ENCODE measurements around the gene COL3A1. TPM values are rescaled to one million over a fixed set of nuclear protein-coding genes. Genes with fewer than 3 reads are reported as not detected.

Gene COL3A1
- total RNA-seq, 1 donor from 2014 or later, result 12.5 TPM

DNA sequence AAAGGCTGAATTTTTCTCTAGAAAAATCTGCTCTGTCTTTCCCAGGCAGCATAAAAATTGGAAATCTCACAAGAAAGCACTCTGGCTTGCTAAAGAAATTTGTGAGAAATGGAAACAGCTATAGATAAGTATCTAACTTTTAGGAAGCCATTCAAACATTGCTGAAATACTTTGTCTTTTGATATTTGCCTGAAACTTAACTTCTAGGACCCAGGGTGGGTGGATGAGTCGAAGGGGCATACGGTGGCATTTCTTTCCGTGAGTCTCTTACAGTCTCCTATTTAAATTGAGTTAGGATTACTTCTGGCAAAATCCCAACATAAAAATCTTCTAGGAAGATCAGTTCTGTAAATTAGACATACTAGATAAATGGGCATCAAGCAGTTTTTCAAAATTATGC is 532 bp upstream of the COL3A1 start:
- DNase-seq (ENCODE audit: low read depth), result no peak
- no peak overlapping the region for H3K4me3 ChIP-seq (ENCODE audit: low read depth, low read length)
- TF ChIP-seq CTCF (conservative IDR thresholded peaks at IDR 0.05; ENCODE audit: low read depth, low read length), result no peak

GRCh38 chr2:188975497-188976102 is 1.4 kb downstream of the COL3A1 start:
- no peak overlapping the region for H3K4me3 ChIP-seq (ENCODE audit: low read depth, low read length)
- no peak for DNase-seq (ENCODE audit: low read depth)
- TF ChIP-seq CTCF (conservative IDR thresholded peaks at IDR 0.05; ENCODE audit: low read depth, low read length), result no peak

- no peak overlapping the region for H3K4me3 ChIP-seq (ENCODE audit: low read depth, low read length)
- no peak for DNase-seq (ENCODE audit: low read depth)
- TF ChIP-seq CTCF (conservative IDR thresholded peaks at IDR 0.05; ENCODE audit: low read depth, low read length), result peak; percentile 23
These were observed 2.5 kb downstream of the COL3A1 start for GRCh38 chr2:188976545-188977268.

DNA sequence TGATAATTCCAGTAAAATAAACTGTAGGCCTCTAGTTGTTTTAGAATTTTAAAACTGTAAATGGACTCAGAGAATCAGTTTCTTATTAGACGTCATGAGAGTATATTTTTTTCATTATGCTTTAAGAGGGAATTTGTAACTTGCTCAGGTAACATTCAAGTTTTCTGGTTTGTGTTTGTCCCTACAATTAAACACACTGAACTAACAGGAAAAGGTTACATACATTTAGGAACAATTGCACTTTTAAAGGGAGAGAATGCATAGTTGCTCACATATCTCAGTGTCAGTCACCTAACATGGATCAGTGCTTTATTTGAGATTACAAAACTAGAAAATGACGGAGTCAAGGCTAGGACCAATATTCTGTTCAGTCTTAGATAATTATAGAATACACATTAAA is 3.1 kb downstream of the COL3A1 start:
- no peak for DNase-seq (ENCODE audit: low read depth)

DNA sequence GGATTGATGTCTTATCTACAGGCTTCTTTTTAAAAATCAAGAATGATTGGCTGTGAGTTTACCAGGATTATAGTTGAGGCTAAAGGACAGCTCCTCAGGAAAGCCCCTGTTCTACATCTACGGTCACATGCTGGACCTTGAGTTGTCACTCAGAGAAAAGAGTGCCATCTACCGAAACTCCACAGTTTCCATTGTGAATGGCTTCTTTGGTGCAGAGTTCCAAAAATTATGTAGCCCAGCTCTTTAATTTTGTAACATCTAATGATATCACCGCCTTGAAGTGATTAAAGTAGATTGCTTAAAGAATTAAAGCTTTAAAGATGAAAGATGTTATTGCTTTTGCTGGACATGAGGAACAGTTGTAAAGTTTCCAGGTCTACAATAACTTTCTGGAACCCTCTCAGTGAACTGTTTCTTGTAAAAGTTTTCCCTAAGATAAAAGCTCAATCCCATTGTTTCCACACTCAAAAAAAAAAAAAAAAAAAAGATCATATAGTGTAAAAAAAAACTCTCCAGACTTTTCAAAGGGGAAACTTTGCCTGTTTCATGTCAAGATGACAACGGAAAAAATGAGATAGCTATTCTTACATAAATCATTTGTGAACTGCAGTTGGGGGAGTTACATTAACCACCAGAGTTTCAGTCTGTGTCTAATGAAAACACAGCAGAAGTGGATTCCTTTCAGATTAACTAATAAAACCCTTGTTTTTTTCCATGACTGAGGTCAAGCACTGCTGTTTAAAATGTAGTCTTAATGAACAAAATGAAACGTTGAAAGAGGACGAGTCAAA is 4.3 kb downstream of the COL3A1 start:
- H3K4me3 ChIP-seq (ENCODE audit: low read depth, low read length), result no peak overlapping the region
- DNase-seq (ENCODE audit: low read depth), result peak; percentile 33
- peak; percentile 63 for TF ChIP-seq CTCF (conservative IDR thresholded peaks at IDR 0.05; ENCODE audit: low read depth, low read length)

More for the DNA sequence above, 3.1 kb downstream of the COL3A1 start:
- no peak overlapping the region for H3K4me3 ChIP-seq (ENCODE audit: low read depth, low read length)
- TF ChIP-seq CTCF (conservative IDR thresholded peaks at IDR 0.05; ENCODE audit: low read depth, low read length), result no peak

DNA sequence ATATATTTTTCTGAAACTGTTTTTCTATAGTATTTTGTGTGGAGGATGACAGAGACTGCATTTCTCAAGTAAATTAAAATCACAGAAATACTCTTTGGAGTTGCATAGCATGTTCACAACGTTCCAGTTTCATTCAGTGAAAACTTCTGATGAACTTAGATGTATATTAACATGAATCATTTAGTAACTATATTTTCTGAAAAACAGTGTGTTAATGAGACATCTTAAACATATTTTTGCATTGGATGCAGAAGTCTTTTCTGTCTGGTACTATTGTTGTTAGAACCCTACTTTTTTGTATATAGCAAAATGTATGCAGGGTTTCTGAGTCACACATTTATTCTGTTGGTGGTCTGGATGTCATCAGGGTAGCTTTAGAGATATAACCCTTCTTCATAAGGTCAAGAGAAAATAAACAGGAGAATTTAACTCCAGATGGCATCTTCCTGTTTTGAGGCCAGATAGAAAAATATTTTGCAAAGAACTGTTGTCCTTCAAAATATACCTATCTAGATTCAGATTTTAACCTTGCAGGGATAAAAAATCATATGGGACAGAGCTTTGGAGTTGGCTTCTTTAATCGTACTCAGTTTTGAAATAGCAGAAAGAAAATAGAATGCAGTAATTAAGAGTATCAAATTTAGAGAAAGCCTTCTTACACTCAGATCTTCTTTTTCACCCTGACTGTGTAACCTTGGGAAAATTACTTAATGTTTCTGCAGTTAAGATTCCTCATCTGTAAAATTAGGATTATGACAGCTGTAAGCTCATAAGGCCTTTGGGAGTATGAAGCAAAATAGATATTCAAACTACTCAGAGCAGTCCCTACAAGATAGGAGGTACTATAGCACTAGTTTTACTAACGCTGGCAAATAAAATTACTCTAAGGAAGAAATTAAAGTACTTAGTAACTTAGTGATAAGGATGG is 5.3 kb downstream of the COL3A1 start:
- no peak overlapping the region for H3K4me3 ChIP-seq (ENCODE audit: low read depth, low read length)
- DNase-seq (ENCODE audit: low read depth), result no peak
- TF ChIP-seq CTCF (conservative IDR thresholded peaks at IDR 0.05; ENCODE audit: low read depth, low read length), result no peak
